Measurements from ENCODE around the gene ABCG2. TPM values are rescaled to one million over a fixed set of nuclear protein-coding genes. Genes with fewer than 3 reads are reported as not detected.

The ABCG2 gene
- total and polyA plus RNA-seq, 2 of the 8 experiments (the other 6 are each of a cell fraction or from before 2014, with no cell fraction given), result 2.4 to 4.6 TPM

DNA sequence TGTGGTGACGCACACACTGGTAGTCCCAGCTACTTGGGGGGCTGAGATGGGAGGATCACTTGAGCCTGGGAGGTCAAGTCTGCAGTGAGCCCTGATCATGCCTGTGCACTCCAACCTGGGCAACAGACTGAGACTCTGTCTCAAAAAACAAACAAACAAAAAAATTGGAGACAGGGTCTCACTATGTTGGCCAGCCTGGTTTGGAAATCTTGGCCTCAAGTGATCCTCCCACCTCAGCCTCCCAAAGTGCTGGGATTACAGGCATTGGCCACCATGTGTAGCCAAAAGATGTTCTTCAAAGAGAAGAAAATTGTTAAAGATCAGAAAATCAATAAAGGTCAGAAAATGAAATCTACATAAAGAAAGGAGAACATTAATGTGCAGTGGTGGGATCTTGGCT lies 41.7 kb upstream of the ABCG2 start (continued):
- TF ChIP-seq, protein P1, sequence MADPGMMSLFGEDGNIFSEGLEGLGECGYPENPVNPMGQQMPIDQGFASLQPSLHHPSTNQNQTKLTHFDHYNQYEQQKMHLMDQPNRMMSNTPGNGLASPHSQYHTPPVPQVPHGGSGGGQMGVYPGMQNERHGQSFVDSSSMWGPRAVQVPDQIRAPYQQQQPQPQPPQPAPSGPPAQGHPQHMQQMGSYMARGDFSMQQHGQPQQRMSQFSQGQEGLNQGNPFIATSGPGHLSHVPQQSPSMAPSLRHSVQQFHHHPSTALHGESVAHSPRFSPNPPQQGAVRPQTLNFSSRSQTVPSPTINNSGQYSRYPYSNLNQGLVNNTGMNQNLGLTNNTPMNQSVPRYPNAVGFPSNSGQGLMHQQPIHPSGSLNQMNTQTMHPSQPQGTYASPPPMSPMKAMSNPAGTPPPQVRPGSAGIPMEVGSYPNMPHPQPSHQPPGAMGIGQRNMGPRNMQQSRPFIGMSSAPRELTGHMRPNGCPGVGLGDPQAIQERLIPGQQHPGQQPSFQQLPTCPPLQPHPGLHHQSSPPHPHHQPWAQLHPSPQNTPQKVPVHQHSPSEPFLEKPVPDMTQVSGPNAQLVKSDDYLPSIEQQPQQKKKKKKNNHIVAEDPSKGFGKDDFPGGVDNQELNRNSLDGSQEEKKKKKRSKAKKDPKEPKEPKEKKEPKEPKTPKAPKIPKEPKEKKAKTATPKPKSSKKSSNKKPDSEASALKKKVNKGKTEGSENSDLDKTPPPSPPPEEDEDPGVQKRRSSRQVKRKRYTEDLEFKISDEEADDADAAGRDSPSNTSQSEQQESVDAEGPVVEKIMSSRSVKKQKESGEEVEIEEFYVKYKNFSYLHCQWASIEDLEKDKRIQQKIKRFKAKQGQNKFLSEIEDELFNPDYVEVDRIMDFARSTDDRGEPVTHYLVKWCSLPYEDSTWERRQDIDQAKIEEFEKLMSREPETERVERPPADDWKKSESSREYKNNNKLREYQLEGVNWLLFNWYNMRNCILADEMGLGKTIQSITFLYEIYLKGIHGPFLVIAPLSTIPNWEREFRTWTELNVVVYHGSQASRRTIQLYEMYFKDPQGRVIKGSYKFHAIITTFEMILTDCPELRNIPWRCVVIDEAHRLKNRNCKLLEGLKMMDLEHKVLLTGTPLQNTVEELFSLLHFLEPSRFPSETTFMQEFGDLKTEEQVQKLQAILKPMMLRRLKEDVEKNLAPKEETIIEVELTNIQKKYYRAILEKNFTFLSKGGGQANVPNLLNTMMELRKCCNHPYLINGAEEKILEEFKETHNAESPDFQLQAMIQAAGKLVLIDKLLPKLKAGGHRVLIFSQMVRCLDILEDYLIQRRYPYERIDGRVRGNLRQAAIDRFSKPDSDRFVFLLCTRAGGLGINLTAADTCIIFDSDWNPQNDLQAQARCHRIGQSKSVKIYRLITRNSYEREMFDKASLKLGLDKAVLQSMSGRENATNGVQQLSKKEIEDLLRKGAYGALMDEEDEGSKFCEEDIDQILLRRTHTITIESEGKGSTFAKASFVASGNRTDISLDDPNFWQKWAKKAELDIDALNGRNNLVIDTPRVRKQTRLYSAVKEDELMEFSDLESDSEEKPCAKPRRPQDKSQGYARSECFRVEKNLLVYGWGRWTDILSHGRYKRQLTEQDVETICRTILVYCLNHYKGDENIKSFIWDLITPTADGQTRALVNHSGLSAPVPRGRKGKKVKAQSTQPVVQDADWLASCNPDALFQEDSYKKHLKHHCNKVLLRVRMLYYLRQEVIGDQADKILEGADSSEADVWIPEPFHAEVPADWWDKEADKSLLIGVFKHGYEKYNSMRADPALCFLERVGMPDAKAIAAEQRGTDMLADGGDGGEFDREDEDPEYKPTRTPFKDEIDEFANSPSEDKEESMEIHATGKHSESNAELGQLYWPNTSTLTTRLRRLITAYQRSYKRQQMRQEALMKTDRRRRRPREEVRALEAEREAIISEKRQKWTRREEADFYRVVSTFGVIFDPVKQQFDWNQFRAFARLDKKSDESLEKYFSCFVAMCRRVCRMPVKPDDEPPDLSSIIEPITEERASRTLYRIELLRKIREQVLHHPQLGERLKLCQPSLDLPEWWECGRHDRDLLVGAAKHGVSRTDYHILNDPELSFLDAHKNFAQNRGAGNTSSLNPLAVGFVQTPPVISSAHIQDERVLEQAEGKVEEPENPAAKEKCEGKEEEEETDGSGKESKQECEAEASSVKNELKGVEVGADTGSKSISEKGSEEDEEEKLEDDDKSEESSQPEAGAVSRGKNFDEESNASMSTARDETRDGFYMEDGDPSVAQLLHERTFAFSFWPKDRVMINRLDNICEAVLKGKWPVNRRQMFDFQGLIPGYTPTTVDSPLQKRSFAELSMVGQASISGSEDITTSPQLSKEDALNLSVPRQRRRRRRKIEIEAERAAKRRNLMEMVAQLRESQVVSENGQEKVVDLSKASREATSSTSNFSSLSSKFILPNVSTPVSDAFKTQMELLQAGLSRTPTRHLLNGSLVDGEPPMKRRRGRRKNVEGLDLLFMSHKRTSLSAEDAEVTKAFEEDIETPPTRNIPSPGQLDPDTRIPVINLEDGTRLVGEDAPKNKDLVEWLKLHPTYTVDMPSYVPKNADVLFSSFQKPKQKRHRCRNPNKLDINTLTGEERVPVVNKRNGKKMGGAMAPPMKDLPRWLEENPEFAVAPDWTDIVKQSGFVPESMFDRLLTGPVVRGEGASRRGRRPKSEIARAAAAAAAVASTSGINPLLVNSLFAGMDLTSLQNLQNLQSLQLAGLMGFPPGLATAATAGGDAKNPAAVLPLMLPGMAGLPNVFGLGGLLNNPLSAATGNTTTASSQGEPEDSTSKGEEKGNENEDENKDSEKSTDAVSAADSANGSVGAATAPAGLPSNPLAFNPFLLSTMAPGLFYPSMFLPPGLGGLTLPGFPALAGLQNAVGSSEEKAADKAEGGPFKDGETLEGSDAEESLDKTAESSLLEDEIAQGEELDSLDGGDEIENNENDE (IDR thresholded peaks at IDR 0.05; ENCODE audit: insufficient replicate concordance, low read length), result no peak
- TF ChIP-seq, protein P2, sequence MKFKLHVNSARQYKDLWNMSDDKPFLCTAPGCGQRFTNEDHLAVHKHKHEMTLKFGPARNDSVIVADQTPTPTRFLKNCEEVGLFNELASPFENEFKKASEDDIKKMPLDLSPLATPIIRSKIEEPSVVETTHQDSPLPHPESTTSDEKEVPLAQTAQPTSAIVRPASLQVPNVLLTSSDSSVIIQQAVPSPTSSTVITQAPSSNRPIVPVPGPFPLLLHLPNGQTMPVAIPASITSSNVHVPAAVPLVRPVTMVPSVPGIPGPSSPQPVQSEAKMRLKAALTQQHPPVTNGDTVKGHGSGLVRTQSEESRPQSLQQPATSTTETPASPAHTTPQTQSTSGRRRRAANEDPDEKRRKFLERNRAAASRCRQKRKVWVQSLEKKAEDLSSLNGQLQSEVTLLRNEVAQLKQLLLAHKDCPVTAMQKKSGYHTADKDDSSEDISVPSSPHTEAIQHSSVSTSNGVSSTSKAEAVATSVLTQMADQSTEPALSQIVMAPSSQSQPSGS (IDR thresholded peaks at IDR 0.05; ENCODE audit: low read length), result no peak
